Stimulated activated naive CD8-positive, alpha-beta T cell treated with anti-CD3 and anti-CD28 coated beads, Interleukin-15, amount 100 ng/mL, for 72 hours (primary cell): Measurements from ENCODE around the gene MACROH2A1.

Experiments
- ATAC-seq: fragments of 150-1000 bp; cut with Tn5 transposase; 2 replicates; pipeline ENCODE4 v1.10.0; 2021; ENCODE audit warnings: mild to moderate bottlenecking, moderate library complexity
- DNase-seq, 2 donors: peaks; one replicate each; pipeline ENCODE4 v3.0.0; 2021 to 2022
- H3K27ac Mint-ChIP-seq, 2 donors: one replicate each; pipeline ENCODE4 v1.8.0; 2022; ENCODE audit warnings: mild to moderate bottlenecking in 2 of 2, mixed read lengths in 2 of 2, moderate library complexity in 2 of 2
- H3K27me3 Mint-ChIP-seq: one replicate; pipeline ENCODE4 v1.8.0; 2022; ENCODE audit warnings: mixed read lengths
- H3K4me1 Mint-ChIP-seq: one replicate; pipeline ENCODE4 v1.8.0; 2022; ENCODE audit warnings: mild to moderate bottlenecking, mixed read lengths
- H3K4me3 Mint-ChIP-seq, 2 donors: one replicate each; pipeline ENCODE4 v1.8.0; 2022; ENCODE audit warnings: mild to moderate bottlenecking in 2 of 2, mixed read lengths in 2 of 2, moderate library complexity in 1 of 2
- H3K9me3 Mint-ChIP-seq, 2 donors: one replicate each; pipeline ENCODE4 v1.8.0; 2022; ENCODE audit warnings: mixed read lengths in 2 of 2

The MACROH2A1 gene

GRCh38 chr5:135318924-135319323 is 80.1 kb downstream of the MACROH2A1 start:
- no peaks in the 10 kb centered on the region for H3K27me3 Mint-ChIP-seq
- ATAC-seq (no peak), DNase-seq (no peak)
- no peak overlapping the region for H3K4me3 Mint-ChIP-seq
- H3K27ac Mint-ChIP-seq: no peak overlapping the region
- no peaks in the 10 kb centered on the region for H3K9me3 Mint-ChIP-seq
- H3K4me1 Mint-ChIP-seq: peaks cover 7% of the 10 kb centered on the region

- Mint-ChIP-seq H3K27me3 (no peaks in the 10 kb centered on the region), H3K27ac (peak overlapping the region in 1 of 2 donors; percentile 48), H3K4me3 (no peak overlapping the region), H3K4me1 (peaks cover 16% of the 10 kb centered on the region), H3K9me3 (no peaks in the 10 kb centered on the region)
- ATAC-seq (no peak), DNase-seq (peak in 1 of 2 donors; percentile 3)
Observed at GRCh38 chr5:135318037-135318436, 81.0 kb downstream of the MACROH2A1 start.

GRCh38 chr5:135317286-135317685 is 81.7 kb downstream of the MACROH2A1 start:
- peaks cover 21% of the 10 kb centered on the region for H3K4me1 Mint-ChIP-seq
- ATAC-seq (no peak), DNase-seq (peak in 1 of 2 donors; percentile 5)
- no peaks in the 10 kb centered on the region for H3K9me3 Mint-ChIP-seq
- H3K27me3 Mint-ChIP-seq: no peaks in the 10 kb centered on the region
- no peak overlapping the region for H3K4me3 Mint-ChIP-seq
- H3K27ac Mint-ChIP-seq: peak overlapping the region in 1 of 2 donors; percentile 48

- H3K4me3 Mint-ChIP-seq: no peak overlapping the region
- no peaks in the 10 kb centered on the region for H3K27me3 Mint-ChIP-seq
- ATAC-seq (no peak), DNase-seq (no peak)
- no peak overlapping the region for H3K27ac Mint-ChIP-seq
- H3K4me1 Mint-ChIP-seq: peaks cover 28% of the 10 kb centered on the region
- no peaks in the 10 kb centered on the region for H3K9me3 Mint-ChIP-seq
Observed at GRCh38 chr5:135315386-135315785, 83.6 kb downstream of the MACROH2A1 start.

GRCh38 chr5:135313946-135314345 is 85.1 kb downstream of the MACROH2A1 start:
- H3K4me3 Mint-ChIP-seq: no peak overlapping the region
- peak overlapping the region in 1 of 2 donors; percentile 28 for H3K27ac Mint-ChIP-seq
- peaks cover 42% of the 10 kb centered on the region for H3K4me1 Mint-ChIP-seq
- H3K9me3 Mint-ChIP-seq: no peaks in the 10 kb centered on the region
- no peak for DNase-seq
- peaks cover 7% of the 10 kb centered on the region for H3K27me3 Mint-ChIP-seq
- ATAC-seq: no peak

GRCh38 chr5:135313405-135313804 is 85.6 kb downstream of the MACROH2A1 start:
- DNase-seq: no peak
- Mint-ChIP-seq H3K9me3 (no peaks in the 10 kb centered on the region), H3K27ac (peak overlapping the region in 1 of 2 donors; percentile 46), H3K4me3 (peak overlapping the region in 1 of 2 donors; percentile 31), H3K4me1 (peaks cover 48% of the 10 kb centered on the region), H3K27me3 (peaks cover 10% of the 10 kb centered on the region)
- no peak for ATAC-seq

GRCh38 chr5:135312255-135312935 is 86.6 kb downstream of the MACROH2A1 start:
- peaks cover 10% of the 10 kb centered on the region for H3K27me3 Mint-ChIP-seq
- no peaks in the 10 kb centered on the region for H3K9me3 Mint-ChIP-seq
- DNase-seq (no peak), ATAC-seq (no peak)
- H3K4me1 Mint-ChIP-seq: peaks cover 53% of the 10 kb centered on the region
- H3K4me3 Mint-ChIP-seq: no peak overlapping the region
- H3K27ac Mint-ChIP-seq: no peak overlapping the region

- no peak overlapping the region for H3K4me3 Mint-ChIP-seq
- peaks cover 19% of the 10 kb centered on the region for H3K27me3 Mint-ChIP-seq
- peaks cover 53% of the 10 kb centered on the region for H3K4me1 Mint-ChIP-seq
- H3K27ac Mint-ChIP-seq: no peak overlapping the region
- DNase-seq: no peak
- no peaks in the 10 kb centered on the region for H3K9me3 Mint-ChIP-seq
- ATAC-seq: peak; percentile 39
Observed at GRCh38 chr5:135310328-135310989, 88.6 kb downstream of the MACROH2A1 start.

GRCh38 chr5:135309391-135310327 is 89.4 kb downstream of the MACROH2A1 start:
- peak; percentile 54 for ATAC-seq
- H3K27ac Mint-ChIP-seq: peak overlapping the region in 1 of 2 donors; percentile 63
- H3K9me3 Mint-ChIP-seq: no peaks in the 10 kb centered on the region
- peaks cover 53% of the 10 kb centered on the region for H3K4me1 Mint-ChIP-seq
- H3K4me3 Mint-ChIP-seq: no peak overlapping the region
- no peak for DNase-seq
- peaks cover 26% of the 10 kb centered on the region for H3K27me3 Mint-ChIP-seq

- DNase-seq (no peak), ATAC-seq (no peak)
- peaks cover 44% of the 10 kb centered on the region for H3K4me1 Mint-ChIP-seq
- no peak overlapping the region for H3K27ac Mint-ChIP-seq
- H3K9me3 Mint-ChIP-seq: no peaks in the 10 kb centered on the region
- H3K27me3 Mint-ChIP-seq: peaks cover 35% of the 10 kb centered on the region
- H3K4me3 Mint-ChIP-seq: no peak overlapping the region
Observed at GRCh38 chr5:135308752-135309151, 90.3 kb downstream of the MACROH2A1 start.

- Mint-ChIP-seq H3K27me3 (peaks cover 40% of the 10 kb centered on the region), H3K9me3 (no peaks in the 10 kb centered on the region), H3K4me1 (peaks cover 39% of the 10 kb centered on the region), H3K27ac (no peak overlapping the region), H3K4me3 (no peak overlapping the region)
- ATAC-seq (no peak), DNase-seq (no peak)
Observed at GRCh38 chr5:135308245-135308644, 90.8 kb downstream of the MACROH2A1 start.

- Mint-ChIP-seq H3K9me3 (no peaks in the 10 kb centered on the region), H3K4me3 (no peak overlapping the region), H3K27ac (no peak overlapping the region), H3K4me1 (peaks cover 31% of the 10 kb centered on the region), H3K27me3 (peaks cover 43% of the 10 kb centered on the region)
- ATAC-seq (no peak), DNase-seq (no peak)
Observed at GRCh38 chr5:135307143-135307903, 91.7 kb downstream of the MACROH2A1 start.

GRCh38 chr5:135306557-135306956 is 92.5 kb downstream of the MACROH2A1 start:
- peak overlapping the region in 1 of 2 donors; percentile 50 for H3K27ac Mint-ChIP-seq
- H3K4me3 Mint-ChIP-seq: no peak overlapping the region
- peaks cover 31% of the 10 kb centered on the region for H3K4me1 Mint-ChIP-seq
- no peak for ATAC-seq
- H3K9me3 Mint-ChIP-seq: no peaks in the 10 kb centered on the region
- DNase-seq: no peak
- H3K27me3 Mint-ChIP-seq: peaks cover 43% of the 10 kb centered on the region

- Mint-ChIP-seq H3K27me3 (peaks cover 43% of the 10 kb centered on the region), H3K4me3 (no peak overlapping the region), H3K27ac (no peak overlapping the region), H3K4me1 (peaks cover 17% of the 10 kb centered on the region), H3K9me3 (no peaks in the 10 kb centered on the region)
- no peak for ATAC-seq
- no peak for DNase-seq
Observed at GRCh38 chr5:135304352-135305221, 94.4 kb downstream of the MACROH2A1 start.
